ENCODE results near the gene KRTAP12-2.
"Not testable (repeated sequence)": the region's sequence is repeated elsewhere in the genome, so short reads cannot be mapped to it uniquely, and the experiment has no call there.

Gene KRTAP12-2

DNA sequence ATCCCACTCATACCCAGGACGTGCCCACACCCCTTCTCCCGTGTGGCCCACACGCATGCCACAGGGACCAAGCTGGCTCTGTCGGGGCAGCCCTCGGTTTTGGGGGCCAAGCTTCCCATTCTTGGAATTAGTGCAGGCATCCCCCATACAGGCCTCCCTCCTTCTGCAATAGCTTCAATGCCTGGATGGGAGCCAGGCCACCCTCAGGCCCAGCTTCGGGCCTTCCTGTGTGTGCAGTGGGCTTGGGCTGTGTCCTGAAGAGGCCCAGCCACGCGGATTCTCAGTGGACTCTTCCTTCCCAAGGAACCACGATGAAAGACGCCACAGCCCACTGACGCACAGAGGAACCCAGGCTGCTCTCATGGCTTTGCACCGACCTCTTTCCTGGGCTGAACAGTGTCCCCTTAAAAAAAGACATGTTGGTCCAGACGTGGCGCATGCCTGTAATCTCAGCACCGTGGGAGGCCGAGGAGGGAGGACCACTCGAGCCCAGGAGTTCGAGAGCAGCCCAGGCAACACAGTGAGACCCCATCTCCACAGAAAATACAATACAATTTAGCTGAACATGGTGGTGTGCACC, 17.1 kb downstream of the KRTAP12-2 start:
- no peak for DNase-seq

DNA sequence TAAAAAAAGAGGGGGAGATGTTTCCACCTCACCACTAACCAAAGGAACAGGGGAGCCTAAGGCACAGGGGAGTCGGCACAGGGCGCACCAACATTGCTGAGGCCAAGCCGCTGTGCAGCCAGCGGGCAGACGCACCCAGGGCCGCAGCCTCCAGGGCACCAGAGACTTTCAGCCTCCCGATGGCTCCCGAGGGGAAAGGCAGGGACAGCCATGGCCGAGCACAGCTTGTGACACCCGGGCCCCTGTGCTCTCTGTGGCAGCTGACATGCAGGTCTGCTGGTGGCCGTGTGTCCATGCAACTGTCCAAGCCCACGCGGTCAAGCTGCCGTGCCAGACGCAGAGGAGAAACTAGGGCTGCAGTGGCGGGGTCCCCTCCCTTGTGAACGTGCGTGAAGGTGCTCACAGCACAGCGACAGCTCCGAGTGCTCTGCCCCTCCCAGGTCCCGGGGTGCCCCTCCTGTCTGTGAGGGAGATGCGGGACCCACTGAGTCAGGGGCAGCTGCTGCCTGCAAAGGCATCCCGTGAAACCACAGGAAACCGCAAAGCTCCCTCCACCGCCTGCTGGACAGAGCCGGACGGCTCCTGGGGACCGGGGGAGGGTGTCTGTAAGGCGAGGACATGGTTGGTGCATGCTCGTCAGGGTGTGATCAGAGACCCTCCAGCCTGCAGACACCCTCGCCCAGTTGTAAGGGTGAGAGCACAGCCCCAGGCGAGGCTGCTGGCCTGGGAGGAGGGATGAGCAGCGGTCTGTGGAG, 18.0 kb downstream of the KRTAP12-2 start:
- no peak for DNase-seq

DNA sequence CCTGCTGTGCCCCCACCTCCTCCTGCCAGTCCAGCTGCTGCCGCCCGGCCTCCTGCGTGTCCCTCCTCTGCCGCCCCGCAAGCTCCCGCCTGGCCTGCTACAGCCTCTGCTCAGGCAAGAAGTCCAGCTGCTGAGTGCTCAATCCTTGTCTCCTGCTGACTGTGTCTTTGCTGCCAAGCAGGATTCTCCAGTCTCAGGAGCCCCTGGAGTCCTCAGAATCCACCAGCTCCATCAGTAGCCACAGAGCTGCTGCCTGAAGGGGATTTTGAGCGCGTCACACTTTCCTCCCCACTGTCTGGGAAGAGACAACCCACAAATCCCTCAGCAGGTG, 19.5 kb downstream of the KRTAP12-2 start:
- DNase-seq: no peak

DNA sequence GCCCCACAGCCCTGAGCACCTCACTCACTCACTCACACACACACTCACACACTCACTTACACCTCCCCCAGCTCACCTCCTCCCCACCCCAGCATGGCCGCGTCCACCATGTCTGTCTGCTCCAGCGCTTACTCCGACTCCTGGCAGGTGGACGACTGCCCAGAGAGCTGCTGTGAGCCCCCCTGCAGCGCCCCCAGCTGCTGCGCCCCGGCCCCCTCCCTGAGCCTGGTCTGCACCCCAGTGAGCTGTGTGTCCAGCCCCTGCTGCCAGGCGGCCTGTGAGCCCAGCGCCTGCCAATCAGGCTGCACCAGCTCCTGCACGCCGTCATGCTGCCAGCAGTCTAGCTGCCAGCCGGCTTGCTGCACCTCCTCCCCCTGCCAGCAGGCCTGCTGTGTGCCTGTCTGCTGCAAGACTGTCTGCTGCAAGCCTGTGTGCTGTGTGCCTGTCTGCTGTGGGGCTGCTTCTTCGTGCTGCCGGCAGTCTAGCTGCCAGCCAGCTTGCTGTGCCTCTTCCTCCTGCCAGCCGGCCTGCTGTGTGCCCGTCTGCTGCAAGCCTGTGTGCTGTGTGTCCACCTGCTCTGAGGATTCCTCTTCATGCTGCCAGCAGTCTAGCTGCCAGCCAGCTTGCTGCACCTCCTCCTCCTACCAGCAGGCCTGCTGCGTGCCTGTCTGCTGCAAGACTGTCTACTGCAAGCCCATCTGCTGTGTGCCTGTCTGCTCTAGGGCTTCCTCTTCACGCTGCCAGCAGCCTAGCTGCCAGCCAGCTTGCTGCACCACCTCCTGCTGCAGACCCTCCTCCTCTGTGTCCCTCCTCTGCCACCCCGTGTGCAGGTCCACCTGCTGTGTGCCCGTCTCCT, 20.1 kb downstream of the KRTAP12-2 start, which contains the start of gene KRTAP10-11:
Gene KRTAP10-11, plus strand, starts transcription at position 49 of the 856 bp plus-strand sequence. Its CDS starts 45 bp downstream, at position 94.
- DNase-seq: not testable (repeated sequence)

DNA sequence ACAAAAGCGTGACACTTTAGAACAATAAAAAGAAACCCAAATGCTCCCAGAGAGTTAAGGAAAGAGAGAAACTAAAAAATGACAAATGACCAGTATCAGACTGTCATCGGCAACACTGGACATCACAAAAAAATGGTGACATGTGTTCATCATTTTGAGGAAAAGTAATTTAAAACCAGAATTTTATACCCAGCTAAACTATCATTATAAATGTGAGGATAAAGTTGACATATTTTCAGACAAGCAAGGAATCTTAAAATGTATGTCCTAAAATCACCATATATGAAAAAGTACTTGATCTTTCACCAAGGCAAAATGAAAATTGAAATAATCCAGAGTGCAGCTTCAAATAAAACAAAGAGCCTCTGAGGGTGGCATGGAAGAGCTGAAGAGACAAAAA, 21.8 kb downstream of the KRTAP12-2 start:
- DNase-seq: no peak

DNA sequence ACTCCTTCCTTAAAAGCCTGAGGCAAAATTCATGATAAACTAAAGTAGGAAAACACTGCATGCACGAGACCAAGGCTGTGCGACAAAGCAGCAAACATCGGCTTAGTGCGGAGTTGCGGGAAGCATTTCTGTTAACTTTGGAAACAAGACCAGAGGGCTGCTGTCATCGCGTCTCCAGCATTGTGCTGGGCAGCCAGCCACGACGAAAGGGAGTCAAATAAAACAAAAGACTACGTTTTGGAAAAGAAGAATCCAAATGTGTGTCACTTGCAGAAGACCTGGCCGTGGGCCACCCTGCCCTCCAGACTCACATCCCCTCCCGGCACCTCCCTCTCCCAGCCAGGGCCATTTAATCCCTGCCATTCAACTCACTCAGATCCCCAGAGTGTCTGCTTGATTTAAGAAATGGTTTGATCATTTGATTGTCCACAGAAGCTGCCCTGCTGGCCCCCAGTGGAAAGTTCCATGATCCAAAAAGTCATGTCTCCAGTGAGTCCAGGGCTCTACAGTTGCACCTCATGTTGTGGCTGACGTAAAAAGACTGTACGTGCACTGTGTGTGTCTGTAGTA, 22.9 kb downstream of the KRTAP12-2 start:
- no peak for DNase-seq

DNA sequence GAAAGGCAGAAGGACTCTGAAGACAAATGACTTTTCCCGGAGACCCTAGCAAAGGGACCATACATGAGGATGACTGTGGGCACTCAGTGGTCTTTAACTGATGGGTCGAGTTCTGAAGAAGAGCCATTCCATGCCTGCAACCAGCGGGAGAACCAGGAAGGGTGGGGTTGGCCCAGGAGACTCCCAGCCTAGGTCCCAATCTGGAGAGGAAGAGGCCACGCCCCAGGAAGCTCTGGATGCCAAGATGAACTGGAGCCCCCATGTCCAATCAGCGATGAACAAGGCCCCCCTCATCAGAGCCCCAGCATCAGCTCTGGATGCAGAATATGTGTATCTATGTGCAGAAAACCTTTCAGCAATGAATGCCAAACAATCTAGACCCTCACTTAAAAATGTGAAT, 26.0 kb downstream of the KRTAP12-2 start:
- no peak for DNase-seq

DNA sequence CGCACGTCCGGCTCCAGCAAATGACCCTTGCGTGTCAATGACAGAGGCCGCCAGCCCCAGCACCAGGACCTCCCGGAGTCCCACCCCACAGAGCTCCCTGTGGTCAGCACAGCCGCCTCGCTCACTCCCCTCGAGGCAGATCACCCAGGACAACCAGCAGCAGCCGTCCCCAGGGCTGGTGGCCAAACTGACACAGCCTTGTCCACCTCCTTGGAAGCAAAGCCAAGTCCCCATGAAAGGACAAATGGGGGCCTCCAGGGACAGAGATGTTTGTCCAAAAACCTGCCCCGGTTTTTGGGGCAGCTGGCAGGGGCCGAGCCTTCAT, 27.4 kb downstream of the KRTAP12-2 start:
- DNase-seq: no peak

DNA sequence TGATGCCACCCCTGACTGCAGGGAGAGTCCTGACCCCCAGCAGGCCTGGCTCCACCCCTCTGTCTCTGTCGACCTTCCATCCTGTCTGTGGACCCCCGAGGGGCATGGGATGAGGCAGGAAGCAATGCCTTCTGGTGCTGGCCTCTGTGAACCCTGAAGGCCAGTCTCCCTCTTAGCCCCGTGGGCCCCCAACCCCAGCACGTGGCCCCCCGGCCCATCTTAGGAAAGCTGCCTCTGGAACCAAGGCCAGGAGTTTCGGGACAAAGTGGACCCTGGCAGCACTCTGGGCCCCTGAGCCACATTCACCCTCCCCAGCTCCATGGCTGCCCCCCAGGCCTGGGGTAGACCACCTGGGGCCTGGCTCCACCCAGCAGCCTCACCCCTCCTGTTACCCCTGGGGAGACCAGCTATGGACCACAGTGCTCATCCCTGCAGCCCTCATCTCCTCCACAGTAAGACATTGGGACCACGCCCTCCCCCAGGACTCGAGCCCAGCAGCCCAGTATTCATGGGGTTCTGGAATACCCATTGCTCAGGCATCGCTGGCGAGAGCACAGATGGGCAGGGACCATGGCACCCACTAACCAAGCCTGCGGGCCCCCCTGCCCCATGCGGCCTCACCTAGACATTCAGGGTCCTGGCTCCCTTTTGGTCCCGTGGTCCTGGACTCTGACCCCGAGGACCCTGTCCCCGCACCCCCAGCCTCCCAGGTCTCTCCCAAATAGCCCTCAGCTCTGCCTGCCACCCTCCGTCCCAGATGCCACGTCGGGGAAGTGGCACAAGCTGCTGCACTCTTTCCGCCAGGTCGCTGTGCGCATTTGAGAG, 28.0 kb downstream of the KRTAP12-2 start:
- DNase-seq: not testable (repeated sequence)

DNA sequence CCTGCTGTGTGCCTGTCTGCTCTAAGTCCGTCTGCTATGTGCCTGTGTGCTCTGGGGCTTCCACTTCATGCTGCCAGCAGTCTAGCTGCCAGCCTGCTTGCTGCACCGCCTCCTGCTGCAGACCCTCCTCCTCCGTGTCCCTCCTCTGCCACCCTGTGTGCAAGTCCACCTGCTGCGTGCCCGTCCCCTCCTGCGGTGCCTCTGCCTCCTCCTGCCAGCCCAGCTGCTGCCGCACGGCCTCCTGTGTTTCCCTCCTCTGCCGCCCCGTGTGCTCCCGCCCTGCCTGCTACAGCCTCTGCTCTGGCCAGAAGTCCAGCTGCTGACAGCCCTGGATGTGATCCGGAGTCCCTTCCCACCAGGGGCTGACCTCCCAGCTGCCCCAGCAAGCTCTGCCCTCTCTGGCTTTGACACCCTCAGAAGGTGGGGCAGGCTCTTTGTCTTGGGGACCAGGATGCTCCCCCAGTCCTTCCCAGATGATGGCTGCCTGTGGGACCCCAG, 28.8 kb downstream of the KRTAP12-2 start:
- not testable (repeated sequence) for DNase-seq

DNA sequence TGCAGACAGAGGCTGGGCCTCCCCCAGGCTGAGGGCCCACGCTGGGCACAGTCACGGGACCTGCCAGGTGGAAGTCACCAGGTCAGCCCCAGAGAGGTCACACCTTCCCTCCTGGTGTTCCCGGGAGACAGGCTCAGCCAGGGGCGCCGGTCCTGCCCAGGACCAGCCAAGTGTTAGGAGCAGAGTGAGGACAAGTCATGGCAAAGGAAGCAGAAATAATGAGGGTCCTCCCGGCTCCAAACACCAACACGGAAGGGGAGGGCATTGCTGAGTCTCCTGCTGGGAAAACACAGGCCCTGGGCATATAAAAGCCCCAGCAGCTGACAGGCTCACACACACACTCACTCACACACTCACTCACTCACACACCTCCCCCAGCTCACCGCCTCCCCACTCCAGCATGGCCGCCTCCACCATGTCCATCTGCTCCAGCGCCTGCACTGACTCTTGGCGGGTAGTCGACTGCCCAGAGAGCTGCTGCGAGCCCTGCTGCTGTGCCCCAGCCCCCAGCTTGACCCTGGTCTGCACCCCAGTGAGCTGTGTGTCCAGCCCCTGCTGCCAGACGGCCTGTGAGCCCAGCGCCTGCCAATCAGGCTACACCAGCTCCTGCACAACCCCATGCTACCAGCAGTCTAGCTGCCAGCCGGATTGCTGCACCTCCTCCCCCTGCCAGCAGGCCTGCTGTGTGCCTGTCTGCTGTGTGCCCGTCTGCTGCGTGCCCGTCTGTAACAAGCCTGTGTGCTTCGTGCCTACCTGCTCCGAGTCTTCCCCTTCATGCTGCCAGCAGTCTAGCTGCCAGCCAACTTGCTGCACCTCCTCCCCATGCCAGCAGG, 29.5 kb downstream of the KRTAP12-2 start, which contains the start of gene KRTAP10-10:
Gene KRTAP10-10, plus strand, starts transcription at position 339 of the 833 bp plus-strand sequence. Its CDS starts 62 bp downstream, at position 401.
- DNase-seq: no peak

DNA sequence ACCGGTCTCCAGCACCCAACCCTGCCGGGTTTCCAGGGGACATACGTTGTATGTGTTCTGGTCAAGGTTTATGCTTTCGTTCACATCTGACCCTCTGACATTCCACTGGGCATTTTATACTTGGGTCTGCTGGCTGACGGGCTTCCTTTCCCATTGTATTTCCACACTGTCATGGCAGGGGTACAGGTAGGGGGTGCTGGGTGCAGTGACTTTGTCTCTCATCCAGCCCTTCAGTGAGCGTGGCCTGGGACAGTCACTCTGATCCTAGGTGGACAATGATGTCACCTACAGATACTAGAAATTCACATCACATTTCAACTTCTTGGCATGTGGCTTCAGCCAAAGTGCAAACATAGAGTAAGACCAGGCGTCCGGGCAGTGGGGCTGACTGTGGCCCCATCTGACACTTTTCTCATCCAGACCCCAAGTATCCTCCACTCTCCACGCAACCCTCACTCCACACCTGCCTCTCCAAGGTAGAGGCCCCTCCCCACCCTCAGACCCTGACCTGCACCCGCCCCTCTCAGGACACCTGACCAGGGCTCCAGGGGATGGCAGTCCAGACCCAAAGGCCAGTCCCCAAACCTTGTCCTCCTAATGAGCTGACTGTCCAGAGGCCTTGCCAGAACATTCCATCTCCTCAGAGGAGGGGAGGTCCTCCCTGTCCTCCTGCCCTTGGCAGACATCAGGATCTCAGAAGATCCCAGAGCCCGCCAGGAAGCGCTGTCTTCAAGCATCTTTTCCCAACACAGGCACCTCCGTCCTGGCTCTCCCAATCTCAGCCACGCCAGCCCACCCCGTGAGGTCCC, 30.3 kb downstream of the KRTAP12-2 start:
- no peak for DNase-seq

DNA sequence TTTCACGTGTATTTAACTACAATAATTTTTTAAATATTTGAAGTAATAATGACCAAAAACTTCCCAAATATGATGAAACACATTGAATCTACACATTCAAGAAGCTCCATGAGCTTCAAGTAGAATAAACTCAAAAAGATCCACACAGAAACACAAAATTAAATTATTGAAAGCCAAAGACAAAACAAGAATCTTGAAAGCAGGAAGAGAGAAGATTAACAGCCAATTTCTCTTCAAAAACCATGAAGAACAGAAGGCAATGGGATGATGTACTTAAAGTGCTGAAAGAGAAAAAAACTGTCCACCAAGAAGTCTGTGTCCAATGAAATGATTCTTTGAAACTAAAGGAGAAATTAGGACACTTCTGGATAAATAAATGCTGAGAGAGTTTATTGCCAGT, 34.7 kb downstream of the KRTAP12-2 start:
- no peak for DNase-seq

DNA sequence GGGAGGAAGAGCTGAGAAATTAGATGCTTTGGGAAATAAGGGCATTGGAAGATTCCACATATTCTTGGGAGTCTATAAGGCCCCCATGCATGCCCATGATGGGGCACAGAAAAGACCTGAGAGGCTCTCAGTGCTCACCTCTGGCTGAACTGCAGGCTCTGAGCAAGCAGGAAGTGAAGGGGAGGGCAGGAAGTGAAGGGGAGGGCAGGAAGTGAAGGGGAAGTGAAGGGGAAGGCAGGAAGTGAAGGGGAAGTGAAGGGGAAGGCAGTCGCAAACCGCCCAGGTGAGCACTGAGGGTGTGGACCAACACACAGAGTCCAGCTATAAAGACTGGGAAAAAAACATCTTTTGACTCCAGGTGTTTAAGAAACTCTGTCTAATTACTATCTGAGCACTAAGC, 36.3 kb downstream of the KRTAP12-2 start:
- no peak for DNase-seq

DNA sequence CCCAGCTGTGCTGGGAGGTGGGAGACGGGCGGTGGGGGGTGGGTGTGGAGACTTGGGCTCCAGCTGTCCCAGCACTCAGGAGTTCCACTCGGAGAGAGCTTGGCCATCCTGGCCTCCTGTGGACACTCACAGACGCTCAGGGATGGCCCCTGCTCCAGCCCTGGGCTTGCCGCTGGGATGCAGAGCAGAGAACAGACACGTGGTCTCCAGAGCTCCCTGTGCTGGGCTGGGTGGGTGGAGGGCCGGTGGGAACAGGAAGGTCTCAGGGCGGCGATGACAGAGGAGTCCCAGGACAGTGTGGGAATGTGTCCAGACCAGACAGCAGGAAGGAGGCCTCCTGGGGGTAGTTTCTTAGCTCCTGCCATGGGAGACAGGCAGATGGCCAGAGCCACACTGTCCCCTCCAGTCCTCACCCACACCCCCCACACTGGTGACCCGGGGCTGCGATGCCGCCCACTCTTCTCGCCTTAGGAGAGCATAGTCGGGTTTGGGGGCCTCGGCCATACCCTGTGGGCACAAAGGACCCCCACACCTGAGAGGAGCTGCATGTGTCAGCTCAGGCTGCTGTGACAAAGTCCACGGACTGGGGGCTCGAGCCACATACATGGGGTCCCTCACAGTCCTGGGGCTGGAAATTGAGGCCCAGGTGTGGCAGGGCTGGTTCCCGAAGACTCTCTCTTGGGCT, 37.9 kb downstream of the KRTAP12-2 start:
- DNase-seq: no peak

DNA sequence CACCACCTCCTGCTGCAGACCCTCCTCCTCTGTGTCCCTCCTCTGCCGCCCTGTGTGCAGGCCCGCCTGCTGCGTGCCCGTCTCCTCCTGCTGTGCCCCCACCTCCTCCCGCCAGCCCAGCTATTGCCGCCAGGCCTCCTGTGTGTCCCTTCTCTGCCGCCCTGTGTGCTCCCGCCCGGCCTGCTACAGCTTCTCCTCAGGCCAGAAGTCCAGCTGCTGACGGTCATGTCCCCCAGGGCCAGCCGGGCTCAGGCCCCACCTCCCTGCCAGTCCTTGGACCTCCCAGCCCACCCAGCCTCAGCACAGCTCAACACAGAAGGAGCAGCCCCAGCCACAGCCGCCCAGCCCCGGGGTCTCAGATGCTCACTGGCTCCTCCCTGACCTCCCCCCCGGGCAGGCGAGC, 38.9 kb downstream of the KRTAP12-2 start:
- not testable (repeated sequence) for DNase-seq

DNA sequence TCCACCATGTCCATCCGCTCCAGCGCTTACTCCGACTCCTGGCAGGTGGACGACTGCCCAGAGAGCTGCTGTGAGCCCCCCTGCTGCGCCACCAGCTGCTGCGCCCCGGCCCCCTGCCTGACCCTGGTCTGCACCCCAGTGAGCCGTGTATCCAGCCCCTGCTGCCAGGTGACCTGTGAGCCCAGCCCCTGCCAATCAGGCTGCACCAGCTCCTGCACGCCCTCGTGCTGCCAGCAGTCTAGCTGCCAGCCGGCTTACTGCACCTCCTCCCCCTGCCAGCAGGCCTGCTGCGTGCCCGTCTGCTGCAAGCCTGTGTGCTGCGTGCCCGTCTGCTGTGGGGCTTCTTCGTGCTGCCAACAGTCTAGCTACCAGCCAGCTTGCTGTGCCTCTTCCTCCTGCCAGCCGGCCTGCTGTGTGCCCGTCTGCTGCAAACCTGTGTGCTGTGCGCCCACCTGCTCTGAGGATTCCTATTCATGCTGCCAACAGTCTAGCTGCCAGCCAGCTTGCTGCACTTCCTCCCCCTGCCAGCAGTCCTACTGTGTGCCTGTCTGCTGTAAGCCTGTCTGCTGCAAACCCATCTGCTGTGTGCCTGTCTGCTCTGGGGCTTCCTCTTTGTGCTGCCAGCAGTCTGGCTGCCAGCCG, 39.4 kb downstream of the KRTAP12-2 start:
- DNase-seq: not testable (repeated sequence)

DNA sequence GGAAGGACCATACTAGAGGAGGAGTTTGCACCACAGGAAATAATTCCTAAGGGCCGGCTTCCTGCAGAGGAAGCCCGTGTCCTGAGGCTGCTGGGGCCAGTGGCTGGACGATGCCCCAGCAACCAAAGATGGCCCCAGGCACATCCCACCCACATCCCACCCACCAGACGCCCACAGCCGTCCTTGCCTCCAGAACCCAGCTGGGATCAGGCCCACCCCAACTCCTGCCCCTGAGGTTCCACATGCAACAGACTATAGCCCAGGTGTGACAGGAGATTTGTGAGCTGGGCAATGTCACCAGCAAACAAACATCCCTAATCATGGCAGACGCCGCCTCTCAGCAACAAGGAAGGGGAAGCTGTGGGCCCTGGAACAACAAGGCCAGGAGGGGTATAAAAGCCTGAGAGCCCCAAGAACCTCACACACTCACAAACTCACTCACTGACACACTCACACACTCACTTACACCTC, 40.0 kb downstream of the KRTAP12-2 start, which contains the start of gene KRTAP10-9:
Gene KRTAP10-9, plus strand, starts transcription at position 421 of the 471 bp plus-strand sequence. CDS start 79 bp downstream, outside the sequence.
- DNase-seq: no peak

DNA sequence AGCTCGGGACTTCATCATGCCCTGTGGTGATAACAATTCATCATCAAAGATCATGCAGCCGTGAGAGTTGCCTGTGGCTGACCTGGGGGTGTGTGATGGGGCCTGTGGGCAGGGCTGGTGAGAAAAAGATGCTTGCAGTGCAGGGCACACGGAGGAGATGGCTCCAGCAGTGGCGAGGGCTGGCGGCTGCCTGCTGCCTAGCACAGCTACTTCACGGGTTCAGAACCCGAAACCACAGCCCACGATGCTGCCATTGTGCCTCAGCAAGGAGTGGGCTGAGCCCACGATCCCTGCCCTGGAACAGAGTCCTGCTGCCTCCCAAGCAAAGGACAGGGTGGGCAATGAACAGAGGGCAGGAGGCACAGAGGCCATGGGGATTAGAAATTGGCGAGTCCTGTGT, 40.5 kb downstream of the KRTAP12-2 start:
- DNase-seq: no peak
